IMR-90 (cell line): ENCODE data around the gene ABHD12. TPM values are rescaled to one million over a fixed set of nuclear protein-coding genes. Genes with fewer than 3 reads are reported as not detected.

ENCODE experiments used
- ATAC-seq: fragments of 200-7000 bp; cut with Tn5 transposase; 2 replicates; pipeline ENCODE4 v1.9.1; 2020; ENCODE audit warnings: low read depth, mild to moderate bottlenecking, moderate library complexity
- BruUV-seq: library from RNA; stranded (reverse); fragments of 400-500 nt; replicated peaks from 2 replicates; lab custom pipeline; 2021; lab: Mats Ljungman, UMichigan
- CTCF ChIA-PET: fragments of 300-600 bp; formaldehyde crosslinking; extraction: SDS; loops from one replicate; lab custom pipeline; 2021; ENCODE audit warnings: antibody characterized with exemption; lab: Yijun Ruan, JAX
- POLR2A ChIA-PET: fragments of 300-600 bp; sonication (Branson Sonifier 250); formaldehyde crosslinking; loops from one replicate; lab custom pipeline; 2022; ENCODE audit warnings: antibody characterized with exemption; ENCODE audit not compliant: unreplicated experiment; lab: Charles Lee
- DNase-seq: peaks from one replicate; pipeline ENCODE4 v3.0.0; 2013
- H2AFZ ChIP-seq: replicated peaks from 2 replicates; pipeline ENCODE3; 2013; ENCODE audit warnings: low read length, mild to moderate bottlenecking; ENCODE audit not compliant: poor library complexity
- H2AK5ac ChIP-seq: 2 replicates; pipeline ENCODE4 v1.6.1; 2013; ENCODE audit warnings: low read depth, low read length, inconsistent platforms
- H2AK9ac ChIP-seq: replicated peaks from 2 replicates; pipeline ENCODE3; 2013; ENCODE audit warnings: mild to moderate bottlenecking, low read depth, low read length, moderate library complexity; ENCODE audit not compliant: poor library complexity
- H2BK120ac ChIP-seq: 2 replicates; pipeline ENCODE4 v1.6.1; 2013; ENCODE audit warnings: low read depth, low read length, inconsistent platforms
- H2BK15ac ChIP-seq: 3 replicates; pipeline ENCODE4 v1.6.1; 2013; ENCODE audit warnings: low read depth, low read length, inconsistent platforms
- H2BK20ac ChIP-seq: 2 replicates; pipeline ENCODE4 v1.6.1; 2013; ENCODE audit warnings: low read depth, mild to moderate bottlenecking, inconsistent platforms, low read length, moderate library complexity
- H2BK5ac ChIP-seq: 2 replicates; pipeline ENCODE4 v1.6.1; 2013; ENCODE audit warnings: mild to moderate bottlenecking, low read depth, low read length, inconsistent platforms; ENCODE audit not compliant: poor library complexity, severe bottlenecking
- H3K14ac ChIP-seq: replicated peaks from 2 replicates; pipeline ENCODE4 v1.6.1; 2013; ENCODE audit warnings: low read depth, low read length, inconsistent platforms
- H3K18ac ChIP-seq: 2 replicates; pipeline ENCODE4 v1.6.1; 2013; ENCODE audit warnings: low read depth, low read length, control low read depth
- H3K23ac ChIP-seq: 2 replicates; pipeline ENCODE4 v1.6.1; 2013; ENCODE audit warnings: low read depth, low read length, inconsistent platforms
- H3K27ac ChIP-seq: 2 replicates; pipeline ENCODE4 v1.5.1; 2013; ENCODE audit warnings: mild to moderate bottlenecking, control low read depth, low read length; ENCODE audit not compliant: insufficient read depth
- H3K27me3 ChIP-seq: 2 replicates; pipeline ENCODE4 v1.6.1; 2013; ENCODE audit warnings: low read length; ENCODE audit not compliant: control insufficient read depth, insufficient read depth
- H3K36me3 ChIP-seq: 2 replicates; pipeline ENCODE4 v1.6.1; 2013; ENCODE audit warnings: low read length, mixed read lengths; ENCODE audit not compliant: control insufficient read depth, insufficient read depth
- H3K4ac ChIP-seq: 2 replicates; pipeline ENCODE4 v1.6.1; 2013; ENCODE audit warnings: low read depth, low read length, inconsistent platforms
- H3K4me1 ChIP-seq: 2 replicates; pipeline ENCODE4 v1.6.1; 2013; ENCODE audit warnings: low read length, mixed read lengths; ENCODE audit not compliant: control insufficient read depth, insufficient read depth
- H3K4me2 ChIP-seq: 2 replicates; pipeline ENCODE4 v1.6.1; 2013; ENCODE audit warnings: low read depth, mild to moderate bottlenecking, control low read depth, low read length, moderate library complexity
- H3K4me3 ChIP-seq: 2 replicates; pipeline ENCODE4 v1.5.1; 2013; ENCODE audit warnings: low read depth, mild to moderate bottlenecking, control low read depth, low read length, moderate library complexity; ENCODE audit not compliant: insufficient read depth
- H3K56ac ChIP-seq: 2 replicates; pipeline ENCODE4 v1.6.1; 2013; ENCODE audit warnings: low read length, inconsistent platforms; ENCODE audit not compliant: insufficient read depth; ENCODE audit errors: extremely low read depth
- H3K79me1 ChIP-seq, 2 experiments: 2 replicates each; pipeline ENCODE4 v1.6.1; 2013; ENCODE audit warnings: low read length in 2 of 2, inconsistent platforms in 1 of 2, low read depth in 1 of 2
- H3K9ac ChIP-seq: 2 replicates; pipeline ENCODE4 v1.6.1; 2013; ENCODE audit warnings: low read depth, low read length, control low read depth
- H3K9me1 ChIP-seq: 2 replicates; pipeline ENCODE4 v1.6.1; 2013; ENCODE audit warnings: low read length, inconsistent platforms; ENCODE audit not compliant: insufficient read depth
- H3K9me3 ChIP-seq: 2 replicates; pipeline ENCODE4 v1.6.1; 2013; ENCODE audit warnings: low read length; ENCODE audit not compliant: control insufficient read depth, insufficient read depth
- H4K20me1 ChIP-seq: 2 replicates; pipeline ENCODE4 v1.6.1; 2013; ENCODE audit warnings: low read length, inconsistent platforms; ENCODE audit not compliant: insufficient read depth
- H4K5ac ChIP-seq: 2 replicates; pipeline ENCODE4 v1.6.1; 2013; ENCODE audit warnings: mild to moderate bottlenecking, low read depth, low read length, control low read depth
- H4K8ac ChIP-seq, 2 experiments: 2 replicates each; pipeline ENCODE4 v1.6.1; 2013; ENCODE audit warnings: low read depth in 2 of 2, low read length in 2 of 2, control low read depth in 1 of 2, inconsistent platforms in 1 of 2
- H4K91ac ChIP-seq: 2 replicates; pipeline ENCODE4 v1.6.1; 2013; ENCODE audit warnings: low read depth, low read length, inconsistent platforms; ENCODE audit not compliant: insufficient read depth
- CEBPB ChIP-seq: IDR thresholded peaks from 2 replicates; pipeline ENCODE4 v1.6.1; 2012; ENCODE audit warnings: low read depth, low read length, improper control_type of control experiment
- CHD1 ChIP-seq: IDR thresholded peaks from 2 replicates; pipeline ENCODE4 v1.6.1; 2012; ENCODE audit warnings: low read depth, low read length, improper control_type of control experiment
- MAZ ChIP-seq: IDR thresholded peaks from 2 replicates; pipeline ENCODE4 v1.6.1; 2012; ENCODE audit warnings: low read depth, mild to moderate bottlenecking, low read length, improper control_type of control experiment, moderate library complexity, borderline replicate concordance
- MXI1 ChIP-seq: IDR thresholded peaks from 2 replicates; pipeline ENCODE4 v1.6.1; 2012; ENCODE audit warnings: low read depth, mild to moderate bottlenecking, low read length, moderate library complexity, borderline replicate concordance
- RAD21 ChIP-seq: IDR thresholded peaks from 2 replicates; pipeline ENCODE4 v1.6.1; 2012; ENCODE audit warnings: low read length, improper control_type of control experiment
- RCOR1 ChIP-seq: IDR thresholded peaks from 2 replicates; pipeline ENCODE4 v1.6.1; 2012; ENCODE audit warnings: mild to moderate bottlenecking, low read length, improper control_type of control experiment; ENCODE audit not compliant: insufficient replicate concordance
- WGBS, 2 experiments: methylation state at CpG; one replicate each; pipeline versions ENCODE4 v1.1.5 to v1.1.7; 2013; ENCODE audit warnings: missing lambda C conversion rate in 2 of 2; ENCODE audit not compliant: insufficient read length in 1 of 2; ENCODE audit errors: extremely low coverage in 2 of 2; 5-methylcytosine and 5-hydroxymethylcytosine counted together
- dilution Hi-C: fragments of 300-500 bp; cut with HindIII; formaldehyde crosslinking; loops from one replicate; pipeline ENCODE4 v1.14.3; 2018; ENCODE audit warnings: low sequenced_read_pairs; ENCODE audit not compliant: unreplicated experiment
- in situ Hi-C: fragments of 300-500 bp; cut with MboI; formaldehyde crosslinking; loops from 3 replicates; pipeline ENCODE4 v1.14.3; 2019; ENCODE audit warnings: low sequenced_read_pairs, inconsistent platforms, mixed read lengths
- intact Hi-C: fragments of 100-400 bp; cut with micrococcal nuclease; formaldehyde crosslinking; loops from 2 replicates; pipeline ENCODE4 v1.10.0; 2022
- polyA plus RNA-seq, 3 experiments: library from polyadenylated mRNA; depleted of rRNA; stranded (reverse); fragments of >200 nt; gene quantifications; 2 replicates each; pipeline ENCODE4 v1.2.3, GENCODE V29; 2012; ENCODE audit warnings: low replicate concordance in 1 of 3
- total RNA-seq: library from RNA; depleted of rRNA; stranded (reverse); fragments of >200 nt; gene quantifications from 2 replicates; pipeline ENCODE4 v1.2.3, GENCODE V29; 2012
- TF ChIP-seq, protein P1 (sequence below): conservative IDR thresholded peaks from 2 replicates; pipeline ENCODE4 v1.5.1; 2012; ENCODE audit warnings: mild to moderate bottlenecking, low read depth, low read length, improper control_type of control experiment
- TF ChIP-seq, protein P2 (sequence below): fragments of 150-350 bp; IDR thresholded peaks from 2 replicates; pipeline ENCODE4 v1.6.1; 2017; ENCODE audit warnings: mild to moderate bottlenecking, antibody characterized with exemption, low read length, low read depth

ABHD12 gene
- total and polyA plus RNA-seq, 2 of the 4 experiments (the other 2 are of a cell fraction): 80.7 to 108 TPM

DNA sequence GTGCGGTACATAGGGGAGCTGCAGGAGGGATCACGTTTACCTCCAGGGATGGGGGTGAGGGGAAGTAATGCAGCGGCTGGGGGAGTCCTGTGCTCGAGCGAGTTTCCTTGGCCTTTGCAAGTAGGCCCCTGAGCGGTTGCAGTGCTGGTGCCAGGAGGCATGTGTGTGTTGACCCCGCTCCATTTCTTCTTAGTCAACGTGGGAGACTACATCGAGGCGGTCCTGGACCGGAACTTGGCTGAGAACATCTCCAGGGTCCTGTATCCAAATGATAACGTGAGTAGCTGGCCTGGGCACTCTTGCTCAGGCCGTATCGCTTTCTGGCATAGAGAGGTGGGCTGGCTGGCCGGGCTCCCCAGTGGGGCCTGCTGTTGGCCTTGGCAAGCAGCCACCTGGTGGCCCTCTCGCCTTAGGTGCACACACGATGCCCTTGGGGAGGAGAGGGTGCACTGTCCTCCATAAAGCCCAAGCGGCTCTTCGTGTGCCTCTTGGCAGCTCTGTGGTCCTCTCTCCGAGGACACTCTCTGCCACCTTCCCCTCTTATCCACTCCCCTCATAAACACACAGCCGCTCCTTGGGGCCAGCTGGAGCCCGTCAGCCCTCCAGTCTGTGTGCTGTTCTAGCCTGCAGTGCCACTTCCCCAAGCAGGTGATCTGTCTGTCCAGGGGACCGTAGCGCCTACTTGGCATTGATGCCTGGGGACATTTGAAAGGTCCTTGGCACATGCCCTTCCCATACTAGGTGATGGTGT is 113.4 kb downstream of the ABHD12 start:
- H3K4me3 ChIP-seq: no peak overlapping the region
- ChIA-PET POLR2A (no interaction called here), CTCF (no interaction called here)
- H2AK9ac ChIP-seq: no peak overlapping the region
- H3K18ac ChIP-seq: no peak overlapping the region
- dilution Hi-C loops: no loop called here
- intact Hi-C loops: no loop called here
- no peak overlapping the region for H2BK15ac ChIP-seq
- in situ Hi-C loops: no loop called here
- H3K4me2 ChIP-seq: no peak overlapping the region
- ATAC-seq (no peak), DNase-seq (no peak)
- no peak overlapping the region for H2BK5ac ChIP-seq
- no peak overlapping the region for H2BK120ac ChIP-seq
- no peak overlapping the region for H2AFZ ChIP-seq
- peaks cover 3% of the 10 kb centered on the region for H4K20me1 ChIP-seq
- peaks cover 0 to 10% of the 10 kb centered on the region in 2 experiments; a peak in 3 of 4 replicates for H3K79me1 ChIP-seq
- H3K9ac ChIP-seq: no peak overlapping the region
- H3K9me1 ChIP-seq: peaks cover 3% of the 10 kb centered on the region; the same call in 1 of the 2 replicates
- H2BK20ac ChIP-seq: no peak overlapping the region
- no peak overlapping the region for H3K4ac ChIP-seq
- H3K27me3 ChIP-seq: no peaks in the 10 kb centered on the region
- TF ChIP-seq CEBPB (no peak), RCOR1 (no peak), MAZ (no peak), RAD21 (no peak), MXI1 (no peak), CHD1 (no peak)
- TF ChIP-seq, protein P1, sequence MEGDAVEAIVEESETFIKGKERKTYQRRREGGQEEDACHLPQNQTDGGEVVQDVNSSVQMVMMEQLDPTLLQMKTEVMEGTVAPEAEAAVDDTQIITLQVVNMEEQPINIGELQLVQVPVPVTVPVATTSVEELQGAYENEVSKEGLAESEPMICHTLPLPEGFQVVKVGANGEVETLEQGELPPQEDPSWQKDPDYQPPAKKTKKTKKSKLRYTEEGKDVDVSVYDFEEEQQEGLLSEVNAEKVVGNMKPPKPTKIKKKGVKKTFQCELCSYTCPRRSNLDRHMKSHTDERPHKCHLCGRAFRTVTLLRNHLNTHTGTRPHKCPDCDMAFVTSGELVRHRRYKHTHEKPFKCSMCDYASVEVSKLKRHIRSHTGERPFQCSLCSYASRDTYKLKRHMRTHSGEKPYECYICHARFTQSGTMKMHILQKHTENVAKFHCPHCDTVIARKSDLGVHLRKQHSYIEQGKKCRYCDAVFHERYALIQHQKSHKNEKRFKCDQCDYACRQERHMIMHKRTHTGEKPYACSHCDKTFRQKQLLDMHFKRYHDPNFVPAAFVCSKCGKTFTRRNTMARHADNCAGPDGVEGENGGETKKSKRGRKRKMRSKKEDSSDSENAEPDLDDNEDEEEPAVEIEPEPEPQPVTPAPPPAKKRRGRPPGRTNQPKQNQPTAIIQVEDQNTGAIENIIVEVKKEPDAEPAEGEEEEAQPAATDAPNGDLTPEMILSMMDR: no peak
- TF ChIP-seq, protein P2, sequence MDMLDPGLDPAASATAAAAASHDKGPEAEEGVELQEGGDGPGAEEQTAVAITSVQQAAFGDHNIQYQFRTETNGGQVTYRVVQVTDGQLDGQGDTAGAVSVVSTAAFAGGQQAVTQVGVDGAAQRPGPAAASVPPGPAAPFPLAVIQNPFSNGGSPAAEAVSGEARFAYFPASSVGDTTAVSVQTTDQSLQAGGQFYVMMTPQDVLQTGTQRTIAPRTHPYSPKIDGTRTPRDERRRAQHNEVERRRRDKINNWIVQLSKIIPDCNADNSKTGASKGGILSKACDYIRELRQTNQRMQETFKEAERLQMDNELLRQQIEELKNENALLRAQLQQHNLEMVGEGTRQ: no peak
- H4K91ac ChIP-seq: no peak overlapping the region
- H3K14ac ChIP-seq: no peak overlapping the region
- WGBS, 2 experiments: 84% methylated on average over 15 of the region's 24 CpGs; no CpG with 5 or more reads in 1 of the 2 experiments
- H4K5ac ChIP-seq: no peak overlapping the region
- no peaks in the 10 kb centered on the region for H3K9me3 ChIP-seq
- no peak overlapping the region for H3K27ac ChIP-seq
- no peak overlapping the region for H3K23ac ChIP-seq
- BruUV-seq: no TSS peak
- H3K36me3 ChIP-seq: peaks cover 77% of the 10 kb centered on the region
- no peak overlapping the region for H3K56ac ChIP-seq
- no peak overlapping the region for H4K8ac ChIP-seq
- no peaks in the 10 kb centered on the region for H3K4me1 ChIP-seq
- H2AK5ac ChIP-seq: no peak overlapping the region
